ENCODE measurements around the gene PTPRZ1.

PTPRZ1 gene

DNA sequence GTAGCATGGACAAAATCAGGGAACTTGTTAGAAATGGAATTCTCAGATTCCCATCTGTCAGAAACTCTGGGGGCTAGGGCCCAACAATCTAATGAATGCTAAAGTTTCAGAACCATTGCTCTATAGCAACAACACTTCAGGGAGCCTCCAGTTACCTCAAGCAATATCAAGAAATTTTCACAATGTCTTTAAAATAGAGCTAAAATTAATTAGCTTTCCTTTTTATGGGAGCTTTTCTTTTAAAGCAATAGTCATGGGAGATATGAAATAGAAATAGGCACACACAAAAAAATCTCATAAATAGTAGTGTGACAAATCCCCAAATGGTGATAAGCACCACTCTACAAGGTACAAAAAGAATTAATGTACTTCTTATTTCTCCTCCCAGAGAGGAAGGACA is 190.2 kb downstream of the PTPRZ1 start:
- Histone ChIP-seq H3K27me3 (replicated peaks) (no peaks in the 10 kb centered on the region), H3K4me3 (ENCODE audit: low read depth, low read length) (no peak overlapping the region), H3K36me3 (replicated peaks) (no peaks in the 10 kb centered on the region), H3K27ac (no peak overlapping the region)
- no peak for TF ChIP-seq CTCF (IDR thresholded peaks at IDR 0.05; ENCODE audit: low read depth, low read length, missing control alignments)
- DNase-seq: no peak
- in situ Hi-C loops (cut with HindIII; ENCODE audit: low pct_ligation_motif_present, low sequenced_read_pairs): no loop called here

DNA sequence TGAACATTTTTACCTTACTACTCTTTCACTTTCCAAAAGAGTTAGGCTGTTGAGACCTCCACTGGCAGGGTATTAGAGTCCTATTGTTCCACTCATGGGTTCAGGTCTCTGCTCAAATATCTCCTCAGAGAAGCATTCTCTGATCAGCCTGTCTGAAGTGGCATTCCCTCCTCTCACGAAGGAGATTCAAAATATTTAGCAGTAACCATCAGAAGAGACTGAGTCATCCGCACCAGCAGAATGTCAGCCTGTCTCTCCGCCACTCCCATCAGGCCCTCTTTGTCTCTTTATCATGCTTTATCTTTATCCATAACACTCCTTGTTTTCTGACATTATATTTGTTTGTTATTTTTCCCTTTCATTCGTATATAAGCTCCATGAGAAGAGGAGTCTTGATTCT is 192.0 kb downstream of the PTPRZ1 start:
- peak; percentile 20 for DNase-seq

GRCh38 chr7:122067077-122067476 is 194.1 kb downstream of the PTPRZ1 start:
- in situ Hi-C loops (cut with HindIII; ENCODE audit: low pct_ligation_motif_present, low sequenced_read_pairs): no loop called here
- no peak for TF ChIP-seq CTCF (IDR thresholded peaks at IDR 0.05; ENCODE audit: low read depth, low read length, missing control alignments)
- H3K27ac ChIP-seq: no peak overlapping the region
- H3K4me3 ChIP-seq (ENCODE audit: low read depth, low read length): no peak overlapping the region
- DNase-seq: no peak
- H3K27me3 ChIP-seq (replicated peaks): no peaks in the 10 kb centered on the region
- no peaks in the 10 kb centered on the region for H3K36me3 ChIP-seq (replicated peaks)

More for the DNA sequence above, 192.0 kb downstream of the PTPRZ1 start:
- no peaks in the 10 kb centered on the region for H3K36me3 ChIP-seq (replicated peaks)
- in situ Hi-C loops (cut with HindIII; ENCODE audit: low pct_ligation_motif_present, low sequenced_read_pairs): no loop called here
- H3K27ac ChIP-seq: no peak overlapping the region
- H3K4me3 ChIP-seq (ENCODE audit: low read depth, low read length): no peak overlapping the region
- TF ChIP-seq CTCF (IDR thresholded peaks at IDR 0.05; ENCODE audit: low read depth, low read length, missing control alignments): no peak
- H3K27me3 ChIP-seq (replicated peaks): no peaks in the 10 kb centered on the region

GRCh38 chr7:122068046-122068445 is 195.1 kb downstream of the PTPRZ1 start:
- Histone ChIP-seq H3K36me3 (replicated peaks) (no peaks in the 10 kb centered on the region), H3K27ac (no peak overlapping the region), H3K27me3 (replicated peaks) (no peaks in the 10 kb centered on the region), H3K4me3 (ENCODE audit: low read depth, low read length) (no peak overlapping the region)
- no peak for DNase-seq
- TF ChIP-seq CTCF (IDR thresholded peaks at IDR 0.05; ENCODE audit: low read depth, low read length, missing control alignments): no peak
- in situ Hi-C loops (cut with HindIII; ENCODE audit: low pct_ligation_motif_present, low sequenced_read_pairs): no loop called here

DNA sequence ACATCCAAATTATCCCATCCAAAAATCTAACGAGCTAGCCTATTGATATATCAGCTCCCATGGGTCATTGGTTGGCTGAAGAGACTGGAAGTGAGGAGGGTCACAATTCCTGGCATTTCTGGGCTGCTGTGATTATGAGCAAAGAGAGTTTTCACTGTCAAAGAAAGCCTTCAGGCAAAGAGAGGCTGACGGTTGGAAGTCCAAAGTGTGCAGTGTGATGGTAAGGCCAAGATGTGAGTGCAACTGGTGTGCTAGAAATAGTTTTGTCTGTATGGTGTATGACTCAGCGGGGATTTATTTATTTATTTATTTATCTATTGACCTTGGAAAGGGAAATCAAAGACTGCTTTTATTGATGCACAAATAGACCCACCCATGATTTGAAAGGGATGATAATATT is 196.0 kb downstream of the PTPRZ1 start:
- no peak overlapping the region for H3K27ac ChIP-seq
- no peak overlapping the region for H3K4me3 ChIP-seq (ENCODE audit: low read depth, low read length)
- TF ChIP-seq CTCF (IDR thresholded peaks at IDR 0.05; ENCODE audit: low read depth, low read length, missing control alignments): no peak
- in situ Hi-C loops (cut with HindIII; ENCODE audit: low pct_ligation_motif_present, low sequenced_read_pairs): no loop called here
- H3K36me3 ChIP-seq (replicated peaks): no peaks in the 10 kb centered on the region
- DNase-seq: peak; percentile 1
- no peaks in the 10 kb centered on the region for H3K27me3 ChIP-seq (replicated peaks)

- DNase-seq: no peak
- in situ Hi-C loops (cut with HindIII; ENCODE audit: low pct_ligation_motif_present, low sequenced_read_pairs): no loop called here
- H3K36me3 ChIP-seq (replicated peaks): no peaks in the 10 kb centered on the region
- no peak for TF ChIP-seq CTCF (IDR thresholded peaks at IDR 0.05; ENCODE audit: low read depth, low read length, missing control alignments)
- H3K27me3 ChIP-seq (replicated peaks): no peaks in the 10 kb centered on the region
- no peak overlapping the region for H3K27ac ChIP-seq
- H3K4me3 ChIP-seq (ENCODE audit: low read depth, low read length): no peak overlapping the region
These were observed 197.1 kb downstream of the PTPRZ1 start for GRCh38 chr7:122070062-122070461.
